IPS-18a (cell line): ENCODE measurements around the gene GIGYF2.
"Not testable (repeated sequence)": the region's sequence is repeated elsewhere in the genome, so short reads cannot be mapped to it uniquely, and the experiment has no call there.

Experiments used
- H3K27ac ChIP-seq: one replicate; pipeline ENCODE4 v1.5.1; 2013; ENCODE audit warnings: low read length
- H3K27me3 ChIP-seq: one replicate; pipeline ENCODE4 v1.6.1; 2013; ENCODE audit warnings: mild to moderate bottlenecking, low read length; ENCODE audit not compliant: control insufficient read depth, insufficient read depth
- H3K36me3 ChIP-seq: one replicate; pipeline ENCODE4 v1.6.1; 2013; ENCODE audit warnings: low read depth, low read length; ENCODE audit not compliant: control insufficient read depth
- H3K4me1 ChIP-seq: one replicate; pipeline ENCODE4 v1.6.1; 2013; ENCODE audit warnings: low read depth, low read length; ENCODE audit not compliant: control insufficient read depth
- H3K4me3 ChIP-seq: one replicate; pipeline ENCODE4 v1.5.1; 2013; ENCODE audit warnings: low read length
- H3K9ac ChIP-seq: one replicate; pipeline ENCODE4 v1.6.1; 2013; ENCODE audit warnings: mild to moderate bottlenecking, low read length, moderate library complexity
- H3K9me3 ChIP-seq: one replicate; pipeline ENCODE4 v1.6.1; 2013; ENCODE audit warnings: low read depth, low read length; ENCODE audit not compliant: control insufficient read depth

The GIGYF2 gene

DNA sequence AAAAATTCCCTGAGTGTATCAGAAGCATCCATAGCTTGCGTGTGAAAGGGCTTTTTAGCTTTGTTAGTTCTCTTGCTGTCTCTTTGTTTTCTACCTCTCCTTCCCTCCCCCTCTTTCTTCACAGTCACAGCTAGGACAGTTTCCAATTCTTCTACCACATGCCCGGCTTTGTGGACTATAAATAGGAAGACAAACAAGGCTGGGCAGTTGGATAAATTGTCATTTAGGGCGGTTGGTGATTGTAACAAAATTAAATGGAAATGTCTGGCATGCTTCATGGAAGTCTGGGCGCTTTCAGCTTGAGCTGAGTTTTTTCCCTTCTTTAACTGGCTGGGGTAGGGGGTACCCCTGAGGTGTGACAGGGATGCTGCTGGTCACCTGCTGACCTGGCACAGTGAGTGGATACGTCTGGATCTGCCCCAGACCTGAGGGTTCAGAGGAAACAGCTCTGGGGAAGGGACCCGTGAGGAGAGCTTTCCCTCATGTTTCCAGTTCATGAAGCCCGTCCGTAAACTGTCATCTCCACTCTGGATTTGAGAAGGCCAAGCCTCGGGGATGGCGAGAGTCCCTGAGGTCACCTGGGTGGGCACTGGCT lies 29.0 kb upstream of the GIGYF2 start:
- Histone ChIP-seq H3K9me3 (no peaks in the 10 kb centered on the region), H3K27me3 (no peaks in the 10 kb centered on the region), H3K9ac (no peak overlapping the region), H3K4me1 (no peaks in the 10 kb centered on the region), H3K4me3 (no peak overlapping the region), H3K27ac (no peak overlapping the region), H3K36me3 (no peaks in the 10 kb centered on the region)

GRCh38 chr2:232668805-232669444 lies 28.2 kb upstream of the GIGYF2 start:
- no peak overlapping the region for H3K27ac ChIP-seq
- H3K36me3 ChIP-seq, result no peaks in the 10 kb centered on the region
- no peaks in the 10 kb centered on the region for H3K27me3 ChIP-seq
- no peaks in the 10 kb centered on the region for H3K4me1 ChIP-seq
- no peaks in the 10 kb centered on the region for H3K9me3 ChIP-seq
- H3K4me3 ChIP-seq, result no peak overlapping the region
- H3K9ac ChIP-seq, result no peak overlapping the region

- no peak overlapping the region for H3K9ac ChIP-seq
- no peaks in the 10 kb centered on the region for H3K36me3 ChIP-seq
- H3K4me1 ChIP-seq, result no peaks in the 10 kb centered on the region
Observed at GRCh38 chr2:232672588-232672987, 24.5 kb upstream of the GIGYF2 start.

DNA sequence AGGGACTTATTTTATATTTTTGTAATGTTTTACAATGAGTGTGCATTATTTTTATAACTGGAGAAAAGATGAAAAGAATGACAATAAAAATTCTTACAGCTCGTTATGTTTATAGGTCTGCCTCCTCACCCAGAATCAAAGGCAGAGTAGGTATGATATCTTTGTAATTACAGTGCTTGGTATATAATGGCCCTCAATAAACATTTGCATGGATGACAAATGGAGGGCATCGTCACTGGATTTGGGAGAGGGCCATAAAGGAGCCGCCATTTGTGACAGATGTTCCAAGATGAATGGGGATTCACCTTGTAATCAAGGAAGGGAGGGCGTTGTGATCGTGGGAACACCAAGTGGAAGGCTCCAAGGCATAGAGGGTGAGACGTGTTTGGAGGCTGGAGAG lies 22.6 kb upstream of the GIGYF2 start:
- H3K36me3 ChIP-seq, result no peaks in the 10 kb centered on the region
- H3K27ac ChIP-seq, result no peak overlapping the region
- no peaks in the 10 kb centered on the region for H3K4me1 ChIP-seq
- no peaks in the 10 kb centered on the region for H3K9me3 ChIP-seq
- H3K4me3 ChIP-seq, result no peak overlapping the region
- no peaks in the 10 kb centered on the region for H3K27me3 ChIP-seq
- H3K9ac ChIP-seq, result no peak overlapping the region

More at GRCh38 chr2:232672588-232672987, 24.5 kb upstream of the GIGYF2 start:
- no peaks in the 10 kb centered on the region for H3K9me3 ChIP-seq
- H3K4me3 ChIP-seq, result no peak overlapping the region
- no peak overlapping the region for H3K27ac ChIP-seq
- no peaks in the 10 kb centered on the region for H3K27me3 ChIP-seq

DNA sequence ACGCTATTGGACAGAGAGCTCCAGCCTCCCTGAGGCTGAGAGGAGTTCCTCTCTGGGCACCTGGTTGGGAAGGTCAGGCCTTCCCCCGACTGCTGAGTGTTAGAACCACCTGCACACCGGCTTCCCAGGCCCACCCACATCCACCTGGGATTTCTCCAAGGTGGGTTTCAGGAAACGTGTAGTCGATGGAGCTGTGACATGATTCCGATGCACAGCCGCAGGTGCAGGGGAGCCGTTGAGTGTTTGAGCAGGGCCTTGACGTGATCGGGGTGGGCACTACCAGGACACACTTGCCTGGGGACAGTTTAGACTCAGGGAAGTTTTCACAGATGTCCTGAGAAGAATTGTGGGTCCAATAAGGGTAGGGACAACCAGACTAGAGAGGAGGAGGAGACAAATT lies 21.8 kb upstream of the GIGYF2 start:
- no peaks in the 10 kb centered on the region for H3K9me3 ChIP-seq
- H3K4me1 ChIP-seq, result no peaks in the 10 kb centered on the region
- H3K9ac ChIP-seq, result no peak overlapping the region
- no peak overlapping the region for H3K4me3 ChIP-seq
- H3K27me3 ChIP-seq, result no peaks in the 10 kb centered on the region
- no peaks in the 10 kb centered on the region for H3K36me3 ChIP-seq
- no peak overlapping the region for H3K27ac ChIP-seq

DNA sequence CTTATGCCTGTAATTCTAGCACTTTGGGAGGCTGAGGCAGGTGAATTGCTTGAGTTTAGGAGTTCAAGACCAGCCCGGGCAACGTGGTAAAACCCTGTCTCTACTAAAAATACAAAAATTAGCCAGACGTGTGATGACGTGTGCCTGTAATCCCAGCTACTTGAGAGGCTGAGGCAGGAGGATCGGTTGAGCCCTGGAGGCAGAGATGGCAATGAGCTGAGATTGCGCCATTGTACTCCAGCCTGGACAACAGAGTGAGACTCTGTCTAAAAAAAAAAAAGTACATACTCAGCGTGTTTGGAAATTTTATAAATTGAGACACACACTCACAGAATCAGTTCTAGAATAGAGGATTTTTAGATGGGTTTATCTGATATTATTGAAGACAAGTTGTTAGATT lies 17.1 kb upstream of the GIGYF2 start:
- Histone ChIP-seq H3K27ac (no peak overlapping the region), H3K27me3 (no peaks in the 10 kb centered on the region), H3K9ac (no peak overlapping the region), H3K36me3 (no peaks in the 10 kb centered on the region), H3K4me1 (no peaks in the 10 kb centered on the region), H3K9me3 (no peaks in the 10 kb centered on the region), H3K4me3 (no peak overlapping the region)

- Histone ChIP-seq H3K27ac (no peak overlapping the region), H3K9ac (no peak overlapping the region), H3K9me3 (no peaks in the 10 kb centered on the region), H3K36me3 (no peaks in the 10 kb centered on the region), H3K4me1 (no peaks in the 10 kb centered on the region), H3K4me3 (no peak overlapping the region), H3K27me3 (no peaks in the 10 kb centered on the region)
Observed at GRCh38 chr2:232681527-232681926, 15.6 kb upstream of the GIGYF2 start.

DNA sequence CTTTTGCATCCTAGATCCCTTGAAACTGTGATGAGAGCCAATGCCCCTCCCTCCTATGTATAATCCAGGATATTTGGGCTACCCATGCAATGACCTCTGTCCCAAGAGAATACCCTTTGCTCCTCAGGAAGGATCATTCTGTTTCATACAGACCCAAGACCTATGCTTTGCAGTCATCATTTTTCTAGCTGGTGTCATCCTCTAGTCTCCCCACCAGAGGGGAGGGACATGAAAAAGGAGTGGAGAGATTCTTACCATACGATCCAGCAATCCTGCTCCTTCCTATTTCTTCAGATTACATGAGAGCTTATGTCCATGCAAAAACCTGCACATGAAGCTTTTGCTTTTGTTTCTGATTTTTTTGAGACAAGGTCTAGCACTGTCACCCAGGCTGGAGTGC lies 13.8 kb upstream of the GIGYF2 start:
- Histone ChIP-seq H3K27ac (no peak overlapping the region), H3K4me3 (no peak overlapping the region), H3K9me3 (no peaks in the 10 kb centered on the region), H3K9ac (no peak overlapping the region), H3K27me3 (no peaks in the 10 kb centered on the region), H3K4me1 (no peaks in the 10 kb centered on the region), H3K36me3 (no peaks in the 10 kb centered on the region)

GRCh38 chr2:232685391-232685790 lies 11.7 kb upstream of the GIGYF2 start:
- H3K9me3 ChIP-seq, H3K27me3 ChIP-seq, H3K4me3 ChIP-seq, H3K9ac ChIP-seq, H3K27ac ChIP-seq, H3K4me1 ChIP-seq, H3K36me3 ChIP-seq: not testable (repeated sequence)

- Histone ChIP-seq H3K9me3 (no peaks in the 10 kb centered on the region), H3K27ac (no peak overlapping the region)
Observed at GRCh38 chr2:232687382-232688160, 9.6 kb upstream of the GIGYF2 start.

GRCh38 chr2:232688201-232688600 lies 8.9 kb upstream of the GIGYF2 start:
- Histone ChIP-seq H3K27ac (no peak overlapping the region), H3K36me3 (no peaks in the 10 kb centered on the region), H3K27me3 (no peaks in the 10 kb centered on the region), H3K4me3 (no peak overlapping the region), H3K9ac (no peak overlapping the region), H3K9me3 (no peaks in the 10 kb centered on the region), H3K4me1 (no peaks in the 10 kb centered on the region)

More at GRCh38 chr2:232687382-232688160, 9.6 kb upstream of the GIGYF2 start:
- Histone ChIP-seq H3K27me3 (no peaks in the 10 kb centered on the region), H3K4me3 (no peak overlapping the region), H3K4me1 (no peaks in the 10 kb centered on the region), H3K36me3 (no peaks in the 10 kb centered on the region), H3K9ac (no peak overlapping the region)
